Hindlimb muscle (tissue), 1 donor: ENCODE measurements around the gene BNIP5. TPM values are rescaled to one million over a fixed set of nuclear protein-coding genes. Genes with fewer than 3 reads are reported as not detected.

Experiments
- DNase-seq: peaks from one replicate; pipeline ENCODE4 v3.0.0-alpha.2; 2013
- polyA plus RNA-seq: library from polyadenylated mRNA; unstranded; fragments of 120-200 nt; gene quantifications from one replicate; pipeline ENCODE4 v1.2.1, GENCODE V29; 2013; ENCODE audit not compliant: insufficient read length

BNIP5 gene, protein sequence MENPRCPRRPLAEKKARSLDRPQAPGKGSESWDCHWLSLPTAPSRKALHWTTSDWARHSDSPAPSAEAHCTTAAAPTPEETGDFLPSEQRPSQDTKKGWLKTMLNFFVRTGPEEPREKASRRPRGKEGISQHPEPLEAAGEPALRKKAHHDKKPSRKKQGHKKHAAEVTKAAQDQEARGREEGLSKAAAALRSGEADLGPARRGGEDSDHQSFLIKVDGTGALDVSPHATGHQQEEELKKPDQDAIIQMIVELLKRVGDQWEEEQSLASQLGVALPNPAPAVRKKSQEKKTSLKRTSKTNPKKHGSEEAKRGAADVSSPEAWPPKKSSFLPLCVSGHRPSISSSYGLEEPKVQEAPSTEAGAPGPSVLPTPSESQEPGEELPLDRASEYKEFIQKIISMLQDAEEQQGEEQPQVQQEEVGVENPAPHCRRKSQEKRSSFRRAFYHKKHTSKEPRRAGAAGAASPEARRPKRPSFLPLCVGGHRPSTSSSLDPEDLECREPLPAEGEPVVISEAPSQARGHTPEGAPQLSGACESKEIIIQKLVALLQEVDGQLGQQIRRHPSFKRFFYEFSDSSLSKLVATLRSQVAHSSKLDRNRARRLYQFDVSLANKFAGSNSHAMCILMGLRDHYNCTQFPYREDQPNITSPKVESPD
- 0.28 TPM for polyA plus RNA-seq

DNA sequence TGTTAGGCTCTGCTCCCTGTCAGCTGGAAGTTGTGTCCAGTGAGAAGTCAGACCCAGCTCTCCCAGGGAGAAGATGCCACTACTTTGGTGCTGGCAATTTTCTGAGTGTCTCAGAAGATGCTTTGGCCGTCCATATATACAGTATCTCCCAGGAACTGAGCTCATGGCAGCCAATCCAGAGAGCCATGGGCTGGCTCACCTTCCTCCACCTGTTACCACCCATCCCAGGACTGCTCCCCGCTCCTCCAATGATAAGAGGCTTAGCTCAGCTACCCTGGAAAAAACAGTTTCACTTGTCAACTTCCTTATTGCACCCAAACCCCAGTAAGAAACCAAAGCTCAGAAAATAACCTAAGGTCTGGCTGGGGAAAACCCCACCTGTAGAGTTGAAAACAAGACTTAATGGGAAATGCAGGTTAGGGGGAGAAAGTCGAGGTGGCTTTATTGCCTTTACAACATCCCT lies at the start of gene BNIP5:
BNIP5 (minus strand) TSS at position 110 of the 463 bp plus-strand sequence. CDS start 6,198 bp downstream, outside the sequence.
- DNase-seq = no peak

DNA sequence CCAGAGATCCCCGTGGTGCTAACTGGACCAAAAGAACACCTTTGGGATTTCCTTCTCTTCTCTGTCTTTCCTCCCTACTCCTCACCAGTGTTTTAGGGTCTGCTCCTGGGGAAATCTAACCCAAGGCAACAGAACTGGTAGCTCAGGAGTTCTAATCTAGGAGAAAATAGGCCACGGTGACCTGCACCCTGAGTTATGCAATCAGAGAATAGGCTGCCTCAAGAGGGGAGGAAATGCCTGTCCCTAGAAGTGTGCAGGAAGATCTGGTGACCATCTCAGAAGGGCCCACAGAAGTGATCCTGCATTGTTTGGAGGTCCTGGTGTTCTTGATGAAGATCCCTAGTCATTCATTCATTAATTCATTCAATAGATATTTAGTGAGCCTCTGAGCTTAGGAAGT lies 47.4 kb upstream of the BNIP5 start:
- no peak for DNase-seq

DNA sequence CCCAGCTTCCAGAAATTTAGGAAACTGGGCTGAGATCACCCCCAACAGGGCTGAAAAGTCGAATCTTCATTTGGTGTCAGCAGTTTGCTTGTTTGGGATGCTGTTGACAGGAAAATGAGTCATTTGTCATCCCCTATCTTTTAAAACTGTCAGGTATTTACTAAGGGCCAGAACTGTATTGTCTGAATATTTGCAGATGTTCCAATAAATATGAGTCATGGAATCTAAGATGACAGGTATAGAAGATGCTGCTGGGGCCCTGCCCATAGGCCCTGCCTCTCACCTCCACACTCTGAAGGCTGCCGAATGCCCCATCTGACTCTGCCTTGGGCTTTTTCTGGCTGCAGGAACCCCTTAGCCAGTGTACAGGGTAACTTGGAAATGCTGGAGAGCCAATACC lies 46.9 kb upstream of the BNIP5 start:
- no peak for DNase-seq

DNA sequence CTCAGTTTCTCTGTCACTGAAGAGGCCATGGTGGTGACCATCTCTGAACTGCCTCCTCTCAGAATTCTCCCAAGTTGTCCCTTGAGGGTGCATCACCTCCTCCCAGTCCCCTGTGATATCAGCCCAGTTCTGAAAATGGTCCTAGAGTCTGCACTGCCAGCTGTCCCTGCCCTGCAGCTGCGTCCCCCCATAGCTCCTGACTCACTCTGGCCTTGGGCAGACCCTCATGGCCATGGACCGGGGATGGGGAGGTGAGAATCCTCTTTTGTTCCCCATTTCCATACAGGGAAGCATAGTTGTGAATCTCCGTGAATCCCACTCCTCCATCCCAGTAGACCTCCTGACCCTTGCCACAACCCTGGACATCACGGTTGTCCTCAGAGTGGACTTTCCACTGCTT lies 46.3 kb upstream of the BNIP5 start:
- DNase-seq = no peak

DNA sequence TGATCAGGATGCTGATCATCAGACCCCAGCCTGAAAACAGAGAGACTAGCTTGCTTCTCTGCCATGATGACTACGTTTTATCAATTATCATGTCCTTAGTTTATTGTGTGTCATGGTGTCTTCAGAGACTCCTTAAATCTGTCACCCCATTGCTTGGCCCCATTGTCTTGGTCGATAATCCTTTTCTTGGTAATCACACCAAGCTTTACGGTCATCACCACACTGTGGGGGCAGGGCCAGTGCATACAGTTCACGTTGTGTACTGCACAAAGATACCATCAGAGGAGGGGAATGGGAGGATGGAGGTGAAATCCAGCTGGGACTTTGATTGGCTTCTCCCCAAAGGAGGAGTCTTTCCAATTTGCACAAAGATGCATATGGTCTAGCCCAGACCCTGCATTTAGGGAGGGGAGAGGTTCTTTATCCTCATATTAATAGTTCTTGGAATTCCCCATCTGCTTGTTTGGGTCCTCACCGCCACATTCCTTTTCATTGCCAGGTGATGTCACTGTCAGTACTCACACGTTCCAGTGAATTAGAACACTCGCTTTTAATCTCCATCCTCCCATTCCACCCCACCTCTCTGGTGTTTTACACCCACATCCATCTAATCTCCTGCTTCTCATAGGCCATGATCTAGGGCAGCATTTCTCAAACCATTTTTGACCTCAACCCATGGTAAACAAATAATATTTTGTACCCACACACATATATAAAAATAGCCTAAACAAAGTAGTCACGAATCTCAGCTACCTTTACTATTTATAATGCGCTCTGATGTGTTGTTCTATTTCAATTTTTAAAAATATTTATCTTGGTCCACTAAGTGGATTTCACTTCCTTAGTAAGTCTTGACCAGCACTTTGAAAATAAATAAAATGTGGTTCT lies 45.1 kb upstream of the BNIP5 start:
- DNase-seq = no peak

DNA sequence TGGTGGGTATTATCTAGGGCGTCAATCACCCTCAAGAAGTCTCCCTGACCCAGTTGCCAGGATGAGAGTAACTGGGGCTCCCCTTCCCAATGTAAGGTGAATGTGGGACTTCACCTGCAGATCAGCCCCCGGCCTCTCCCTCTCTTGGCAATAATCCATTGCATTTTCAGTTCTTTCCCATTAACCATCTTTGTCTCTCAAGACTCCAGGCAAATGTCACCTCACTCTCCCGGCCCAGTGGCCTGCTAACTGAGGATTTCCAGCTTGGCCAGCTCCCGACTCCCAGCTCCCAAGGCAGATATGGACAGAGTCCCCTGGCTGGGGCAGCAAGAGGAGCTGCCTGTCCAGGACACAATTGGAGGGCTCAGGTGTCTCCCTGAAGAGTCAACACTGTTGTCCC lies 43.5 kb upstream of the BNIP5 start:
- no peak for DNase-seq

DNA sequence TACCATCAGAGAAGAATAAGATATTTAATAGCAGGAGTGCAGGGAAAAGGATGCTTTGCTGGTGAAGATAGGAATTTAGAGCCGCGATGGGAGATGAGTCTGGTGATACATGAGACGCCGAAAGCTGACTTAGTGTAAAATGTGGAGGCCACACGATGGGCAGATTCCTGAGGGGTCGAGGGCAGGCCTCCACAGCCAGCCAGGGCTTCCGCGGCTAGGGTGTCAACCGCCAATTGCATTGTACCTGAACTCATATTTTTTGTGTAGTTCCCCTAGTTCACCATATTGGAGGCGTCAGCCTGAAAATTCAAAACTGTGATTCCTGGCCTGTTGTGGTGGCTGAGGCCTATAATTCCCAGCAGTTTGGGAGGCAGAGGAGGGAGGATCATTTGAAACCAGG lies 42.2 kb upstream of the BNIP5 start:
- no peak for DNase-seq

DNA sequence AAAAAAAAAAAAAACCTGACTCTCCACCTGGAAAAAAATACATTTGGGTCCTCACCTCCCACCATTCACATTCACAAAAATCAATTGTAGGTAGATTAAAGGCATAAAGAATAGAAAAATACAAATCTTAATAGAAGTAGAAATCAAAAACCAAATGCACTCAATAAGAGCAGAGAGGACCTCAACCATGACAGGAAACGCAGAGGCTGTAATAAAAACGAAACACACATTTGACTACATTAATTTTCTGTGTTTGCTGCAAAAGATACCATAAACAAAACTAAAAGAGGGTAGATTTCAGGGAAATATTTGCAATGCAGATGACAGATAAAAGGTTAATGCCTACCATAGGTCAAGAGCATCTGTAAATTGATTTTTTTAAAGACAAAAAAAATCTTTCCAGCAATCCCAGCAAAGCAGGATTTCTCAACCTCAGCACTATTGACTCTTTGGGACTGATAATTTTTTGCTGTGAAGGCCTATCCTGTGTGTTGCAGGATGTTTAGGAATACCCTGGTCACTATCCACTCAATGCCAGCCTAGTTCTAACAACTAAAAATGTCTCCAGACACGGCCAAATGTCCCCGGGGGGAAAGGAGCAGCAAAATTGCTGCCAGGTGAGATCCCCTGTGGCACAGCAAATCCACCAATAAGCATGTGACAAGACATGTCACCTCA lies 41.7 kb upstream of the BNIP5 start:
- no peak for DNase-seq

DNA sequence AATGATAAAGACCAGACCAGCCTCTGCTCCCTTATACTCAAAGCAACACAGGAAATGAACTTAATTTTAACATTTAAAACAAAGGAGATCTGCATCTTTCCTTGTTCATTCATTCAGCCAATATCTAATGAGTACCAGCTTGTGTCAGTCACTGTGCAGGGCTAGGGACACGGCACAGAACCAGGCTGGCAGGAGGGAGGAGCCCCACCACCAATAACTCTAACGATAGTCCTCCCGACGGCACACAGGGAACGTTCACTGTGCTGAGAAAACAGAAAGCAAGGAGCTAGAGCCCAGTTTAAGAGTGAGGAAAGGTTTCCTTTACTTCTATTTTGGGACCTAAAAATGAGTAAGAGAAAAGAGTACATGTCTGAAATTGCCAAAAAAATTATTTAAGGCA lies 40.9 kb upstream of the BNIP5 start:
- no peak for DNase-seq

DNA sequence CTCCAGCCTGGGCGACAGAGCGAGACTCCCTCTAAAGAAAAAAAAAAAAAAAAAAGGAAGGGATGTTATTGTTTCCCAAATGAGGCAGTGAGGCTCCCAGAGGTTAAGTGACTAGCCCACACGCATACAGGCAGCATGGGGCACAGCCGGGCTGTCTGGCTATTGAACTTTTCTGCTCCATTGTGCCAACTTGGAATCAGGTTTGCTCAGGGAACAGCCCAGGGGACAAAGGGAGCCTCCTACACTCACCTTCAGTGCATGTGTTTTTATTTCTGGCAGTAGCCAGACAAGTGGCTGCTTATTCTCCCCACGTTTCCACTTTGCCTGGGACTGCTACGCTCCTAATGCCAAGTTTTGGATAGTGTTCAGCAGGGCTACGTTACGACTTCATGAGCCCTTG lies 40.1 kb upstream of the BNIP5 start:
- no peak for DNase-seq

DNA sequence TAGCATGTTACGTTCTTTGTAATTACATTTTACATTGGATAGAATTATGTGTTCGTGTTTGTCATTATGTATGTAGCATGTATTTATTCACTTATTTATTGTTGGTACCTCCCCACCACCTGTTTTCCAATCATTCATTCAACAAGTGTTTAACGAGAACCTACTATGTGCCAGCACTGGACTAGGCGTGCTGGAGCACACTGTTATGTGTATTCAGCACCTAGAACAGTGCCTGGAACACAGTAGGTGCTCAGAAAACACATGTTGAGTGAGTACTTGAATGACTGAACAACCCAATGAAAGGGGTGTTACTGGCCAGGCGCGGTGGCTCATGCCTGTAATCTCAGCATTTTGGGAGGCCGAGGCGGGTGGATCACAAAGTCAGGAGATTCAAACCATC lies 39.5 kb upstream of the BNIP5 start:
- no peak for DNase-seq

DNA sequence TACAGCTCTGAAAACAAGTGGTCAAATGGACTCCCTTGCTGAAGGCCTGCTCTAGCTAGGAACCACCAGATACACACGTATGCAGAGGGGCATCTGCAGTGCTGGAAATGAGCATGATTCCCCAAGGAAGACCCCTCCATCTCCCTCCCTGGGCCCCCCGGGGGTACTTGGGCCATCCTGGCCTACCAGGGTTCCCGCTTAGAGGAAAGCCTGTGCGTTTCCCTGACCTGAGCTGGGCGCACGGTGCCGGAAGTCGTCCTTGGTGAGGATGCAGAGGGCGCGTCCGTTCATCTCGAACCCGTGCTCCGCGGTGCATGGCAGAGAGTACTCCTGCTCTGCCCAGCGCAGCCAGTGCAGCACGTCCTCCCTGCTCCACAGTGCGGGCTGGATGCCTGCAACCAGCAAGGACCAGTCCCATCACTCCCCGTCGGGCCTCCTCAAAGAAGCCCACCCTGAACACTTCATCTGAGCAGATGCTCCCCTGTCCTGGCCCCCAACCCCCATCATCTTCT lies 39.0 kb upstream of the BNIP5 start:
- DNase-seq = no peak

DNA sequence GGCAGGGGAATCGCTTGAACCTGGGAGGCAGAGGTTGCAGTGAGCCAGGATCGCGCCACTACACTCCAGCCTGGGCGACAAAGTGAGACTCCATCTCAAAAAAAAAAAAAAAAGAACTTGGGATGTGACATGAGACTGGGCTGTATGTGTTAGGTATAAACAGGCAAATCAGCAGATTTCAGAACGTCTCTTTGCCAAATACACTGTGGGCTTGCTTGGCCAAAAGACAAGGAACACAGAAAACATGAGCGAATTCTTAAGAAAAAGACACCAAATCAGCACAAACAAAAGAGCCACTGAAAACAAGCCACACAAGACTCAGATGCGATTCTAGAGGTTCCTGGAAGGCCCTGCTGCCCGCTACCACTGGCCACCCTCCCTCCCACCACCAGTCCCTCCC lies 38.3 kb upstream of the BNIP5 start:
- DNase-seq = no peak

DNA sequence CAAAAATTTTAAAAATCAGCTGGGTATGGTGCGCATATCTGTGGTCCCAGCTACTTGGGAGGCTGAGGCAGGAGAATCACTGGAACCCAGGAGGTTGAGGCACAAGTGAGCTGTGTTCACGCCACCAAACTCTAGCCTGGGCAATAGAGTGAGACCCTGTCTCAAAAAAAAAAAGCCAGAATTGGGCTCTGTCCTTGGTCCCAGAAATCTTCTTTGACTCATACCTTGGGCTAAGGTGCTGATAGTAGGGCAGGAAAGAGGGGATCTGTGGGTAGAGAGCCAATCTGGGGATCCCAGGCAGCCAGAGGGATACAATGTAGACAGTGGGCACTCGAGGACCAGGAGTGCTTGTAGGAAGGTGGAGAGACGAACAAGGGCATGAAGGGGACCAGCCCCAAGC lies 37.5 kb upstream of the BNIP5 start:
- DNase-seq = no peak

DNA sequence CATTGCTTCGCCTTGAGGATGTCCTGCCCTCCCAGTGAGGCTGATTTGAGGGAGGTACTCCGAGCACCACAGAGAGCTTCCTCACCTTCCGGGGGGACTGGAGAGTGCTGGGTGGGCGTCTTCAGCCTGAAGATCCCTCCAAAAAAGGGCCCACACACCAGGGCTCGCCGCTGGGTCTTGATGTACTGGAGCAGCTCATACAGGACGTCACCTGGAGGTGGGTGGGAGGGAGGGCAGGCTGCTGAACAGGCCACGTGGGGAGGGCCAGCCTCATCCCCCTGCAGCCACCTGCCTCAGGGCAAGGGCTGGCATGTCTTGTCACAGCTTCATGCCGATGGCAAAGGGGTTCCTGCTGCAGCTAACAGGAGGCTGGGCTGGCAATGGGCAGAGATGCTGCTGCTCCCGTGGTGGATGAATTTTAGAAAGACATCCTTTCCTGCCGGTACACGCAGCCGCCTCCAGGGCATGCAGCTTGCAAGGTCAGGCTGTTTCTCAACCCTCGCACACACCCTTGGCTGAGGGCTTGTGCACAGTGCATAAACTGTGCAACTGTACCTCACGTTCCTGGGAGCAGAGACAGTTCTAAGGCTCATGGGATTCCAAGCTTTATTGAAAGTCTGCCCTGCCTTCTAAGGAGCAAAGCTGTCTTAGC lies 36.8 kb upstream of the BNIP5 start:
- no peak for DNase-seq

DNA sequence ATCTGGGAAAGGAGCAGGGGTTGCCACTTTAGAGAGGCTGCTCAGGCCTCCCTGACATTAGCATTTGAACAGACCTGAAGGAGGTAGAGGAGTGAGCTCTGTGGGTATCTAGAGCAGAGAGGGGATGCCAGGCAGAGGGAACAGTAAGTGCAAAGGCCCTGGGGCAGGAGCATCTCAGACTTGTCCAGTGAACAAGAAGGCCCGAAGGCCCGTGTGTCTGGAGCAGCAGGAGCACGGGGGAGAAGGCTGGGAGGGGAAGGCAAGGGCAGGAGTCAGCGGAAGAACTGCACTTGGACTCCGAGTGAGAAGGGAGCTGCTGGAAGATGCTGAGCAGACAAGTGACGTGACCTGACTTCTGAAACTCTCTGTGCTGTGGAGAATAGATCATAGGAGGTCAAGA lies 35.4 kb upstream of the BNIP5 start:
- DNase-seq = no peak

DNA sequence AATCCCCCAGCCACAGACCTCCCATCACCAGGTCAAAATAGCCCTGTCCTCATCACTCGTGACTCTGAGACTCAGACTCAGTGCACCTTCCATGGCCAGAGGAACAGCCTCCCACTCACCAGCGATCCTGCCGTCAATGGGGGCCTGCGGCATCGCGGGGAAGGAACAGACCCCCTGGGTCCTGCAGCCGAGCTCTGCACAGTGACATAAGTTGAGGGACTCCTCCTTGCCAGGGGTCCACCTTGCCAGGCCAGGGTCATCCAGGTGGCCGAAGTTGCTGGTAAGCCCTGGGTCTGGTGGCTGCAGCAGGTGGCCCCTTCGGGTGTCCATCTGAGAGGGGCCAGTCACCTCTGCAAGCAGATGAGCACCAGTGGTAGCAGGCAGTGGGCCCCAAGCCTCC lies 34.5 kb upstream of the BNIP5 start:
- DNase-seq = no peak

DNA sequence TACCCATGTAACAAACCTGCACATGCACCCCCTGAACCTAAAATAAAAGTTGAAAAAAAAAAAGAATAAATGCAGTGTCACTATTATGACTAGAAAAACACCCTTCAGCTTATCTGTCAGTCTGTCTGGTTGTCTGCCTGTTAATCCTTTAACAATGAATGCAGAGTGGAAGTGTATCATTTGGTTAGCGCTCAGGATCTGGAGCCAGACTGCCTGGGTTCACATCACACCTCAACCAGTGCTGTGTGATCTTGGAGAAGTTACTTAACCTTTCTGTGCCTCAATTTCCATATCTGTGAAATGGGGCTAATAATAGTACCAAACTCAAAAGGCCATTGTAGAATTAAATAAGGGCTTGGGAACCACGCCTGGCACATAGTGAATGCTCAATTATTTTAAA lies 34.0 kb upstream of the BNIP5 start:
- DNase-seq = no peak

DNA sequence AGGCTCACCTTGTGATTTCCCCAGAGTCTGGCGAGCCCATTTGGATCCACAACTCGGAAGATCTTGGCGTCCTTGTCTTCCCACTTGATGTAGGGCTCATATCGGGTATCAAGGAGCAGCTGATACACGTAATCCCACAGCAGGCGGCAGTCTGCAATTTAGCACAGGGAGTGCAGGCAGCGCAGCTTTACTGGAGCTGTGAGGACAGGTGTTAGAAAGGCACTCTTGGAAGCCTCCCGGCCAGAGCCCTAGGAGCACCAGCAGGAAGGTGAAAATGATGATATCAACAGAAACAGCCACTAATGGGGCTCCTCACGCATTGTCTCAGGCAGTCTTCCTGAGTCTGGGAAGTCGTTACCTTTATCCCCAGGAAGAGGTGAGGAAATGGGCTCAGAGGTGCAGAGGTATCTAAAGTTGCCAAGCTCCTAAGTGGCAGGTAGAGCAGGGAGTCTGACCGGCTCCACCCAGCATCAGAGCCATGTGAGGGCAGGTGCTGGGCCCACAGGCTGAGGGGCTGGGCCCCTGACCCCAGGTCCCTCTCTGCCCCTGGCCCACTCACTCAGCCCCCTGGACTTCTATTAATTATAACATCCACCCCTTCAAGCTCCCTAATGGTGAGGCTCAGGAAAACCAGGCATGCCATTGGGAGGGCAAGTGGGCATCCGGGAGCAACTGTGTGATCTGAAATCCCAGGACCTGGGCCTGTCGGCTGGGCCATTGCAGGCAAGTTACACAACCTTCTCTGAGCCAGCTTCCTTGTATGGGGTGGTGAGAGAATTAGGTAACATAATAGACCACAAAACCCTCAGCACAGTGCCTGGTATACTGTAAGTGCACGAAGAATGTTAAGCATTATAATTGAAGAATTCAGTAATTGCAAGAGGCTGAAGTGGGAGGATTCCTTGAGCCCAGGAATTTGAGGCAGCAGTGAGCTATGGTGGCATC lies 32.5 kb upstream of the BNIP5 start:
- DNase-seq = no peak

DNA sequence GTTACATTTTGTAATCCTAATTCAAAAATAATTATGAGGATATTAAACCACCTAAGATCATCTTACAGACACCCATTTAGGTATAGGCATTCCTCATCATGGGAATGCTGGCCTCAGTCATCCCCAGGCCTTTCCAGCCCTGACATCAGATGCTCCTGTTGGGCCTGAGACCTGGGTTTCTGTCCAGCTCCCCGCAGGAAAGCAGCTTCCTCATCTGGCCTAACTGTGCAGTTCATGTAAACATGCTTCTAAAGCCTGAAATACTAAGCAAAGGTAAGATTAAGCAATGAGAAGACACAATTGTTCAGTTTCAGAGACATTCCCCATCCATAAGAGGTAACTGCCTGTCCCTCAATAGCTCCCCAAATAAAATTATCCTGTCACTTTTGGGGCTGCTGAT lies 31.7 kb upstream of the BNIP5 start:
- DNase-seq = no peak

DNA sequence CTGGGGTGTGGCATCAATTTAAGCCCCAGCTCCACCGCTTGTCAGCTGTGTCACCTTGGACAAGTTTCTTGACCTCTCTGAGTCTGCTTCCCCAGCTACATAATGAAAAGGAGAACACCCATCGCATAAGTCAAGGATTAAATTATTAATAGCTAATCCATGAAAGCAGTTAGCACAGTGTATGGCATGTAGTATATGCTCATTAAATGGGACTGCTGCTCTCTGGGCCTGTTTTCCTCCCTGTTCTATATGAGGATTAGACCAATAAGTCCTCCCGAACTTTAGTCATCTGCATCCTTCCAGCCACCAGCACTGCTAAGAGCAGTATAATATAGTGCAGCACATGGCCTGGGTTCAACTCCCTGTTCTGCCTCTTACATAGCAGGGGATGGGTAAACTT lies 31.1 kb upstream of the BNIP5 start:
- no peak for DNase-seq
